ENCODE results near the gene TADA3. TPM values are rescaled to one million over a fixed set of nuclear protein-coding genes. Genes with fewer than 3 reads are reported as not detected.
A peak's percentile ranks its signal among the peaks of the same experiment; 100 is the strongest.

TADA3 gene
- total and polyA plus RNA-seq, 2 donors (not counting 1 experiment from before 2014, with no cell fraction given): 51.2 to 87.9 TPM

DNA sequence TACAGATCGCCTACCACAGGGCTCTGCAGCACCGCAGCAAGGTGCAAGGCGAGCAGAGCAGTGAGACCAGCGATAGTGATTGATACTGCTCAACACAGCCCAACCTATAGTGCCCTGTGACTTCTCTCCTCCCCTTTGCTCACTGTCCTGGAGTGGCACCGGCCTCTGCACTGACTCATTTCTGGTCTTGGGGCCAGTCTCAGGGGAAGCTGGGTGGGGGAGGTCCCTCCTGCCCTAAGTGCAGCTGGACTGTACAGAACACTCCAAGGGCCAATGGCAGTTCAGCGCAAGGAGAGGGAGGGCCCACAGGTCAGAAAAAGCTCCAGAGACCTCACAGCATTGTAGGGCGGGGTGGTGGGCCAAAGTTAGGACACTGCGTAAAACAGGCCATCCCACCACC is 45.0 kb downstream of the TADA3 start:
- Histone ChIP-seq H3K9me3 (ENCODE audit: control insufficient read depth, insufficient read depth, low read depth, low read length) (no peaks in the 10 kb centered on the region), H3K4me3 (replicated peaks in 1 of 4; ENCODE audit: control extremely low read depth in 1 of 4, insufficient read depth in 1 of 4, low read depth in 3 of 4, low read length in 4 of 4) (no peak overlapping the region), H3K79me2 (ENCODE audit: control insufficient read depth, insufficient read depth, low read length) (peaks cover 11% of the 10 kb centered on the region), H2AFZ (ENCODE audit: low read length) (no peak overlapping the region), H3K36me3 (ENCODE audit: control insufficient read depth, insufficient read depth, low read length) (peaks cover 31% of the 10 kb centered on the region), H4K20me1 (ENCODE audit: control insufficient read depth, extremely low read depth, insufficient read depth, low read length) (no peaks in the 10 kb centered on the region), H3K9ac (ENCODE audit: insufficient read depth, low read length) (no peak overlapping the region), H3K4me1 (ENCODE audit: control insufficient read depth, extremely low read depth, insufficient read depth, low read length) (peaks cover 11% of the 10 kb centered on the region), H3K4me2 (ENCODE audit: extremely low read depth, insufficient read depth, low read length) (no peak overlapping the region), H3K27me3 (ENCODE audit: control insufficient read depth, insufficient read depth, low read length) (no peaks in the 10 kb centered on the region), H3K27ac (ENCODE audit: insufficient read depth, low read length) (no peak overlapping the region)
- DNase-seq (ENCODE audit: low read depth in 2 of 2): peak in 1 of 2 donors; percentile 62
- TF ChIP-seq EZH2 (IDR thresholded peaks at IDR 0.05; ENCODE audit: low read length, missing control alignments): no peak
- TF ChIP-seq, protein P1, sequence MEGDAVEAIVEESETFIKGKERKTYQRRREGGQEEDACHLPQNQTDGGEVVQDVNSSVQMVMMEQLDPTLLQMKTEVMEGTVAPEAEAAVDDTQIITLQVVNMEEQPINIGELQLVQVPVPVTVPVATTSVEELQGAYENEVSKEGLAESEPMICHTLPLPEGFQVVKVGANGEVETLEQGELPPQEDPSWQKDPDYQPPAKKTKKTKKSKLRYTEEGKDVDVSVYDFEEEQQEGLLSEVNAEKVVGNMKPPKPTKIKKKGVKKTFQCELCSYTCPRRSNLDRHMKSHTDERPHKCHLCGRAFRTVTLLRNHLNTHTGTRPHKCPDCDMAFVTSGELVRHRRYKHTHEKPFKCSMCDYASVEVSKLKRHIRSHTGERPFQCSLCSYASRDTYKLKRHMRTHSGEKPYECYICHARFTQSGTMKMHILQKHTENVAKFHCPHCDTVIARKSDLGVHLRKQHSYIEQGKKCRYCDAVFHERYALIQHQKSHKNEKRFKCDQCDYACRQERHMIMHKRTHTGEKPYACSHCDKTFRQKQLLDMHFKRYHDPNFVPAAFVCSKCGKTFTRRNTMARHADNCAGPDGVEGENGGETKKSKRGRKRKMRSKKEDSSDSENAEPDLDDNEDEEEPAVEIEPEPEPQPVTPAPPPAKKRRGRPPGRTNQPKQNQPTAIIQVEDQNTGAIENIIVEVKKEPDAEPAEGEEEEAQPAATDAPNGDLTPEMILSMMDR (conservative IDR thresholded peaks at IDR 0.05 in 1 of 2, IDR thresholded peaks at IDR 0.05 in 1 of 2; ENCODE audit: low read depth in 1 of 2, low read length in 2 of 2): no peak

DNA sequence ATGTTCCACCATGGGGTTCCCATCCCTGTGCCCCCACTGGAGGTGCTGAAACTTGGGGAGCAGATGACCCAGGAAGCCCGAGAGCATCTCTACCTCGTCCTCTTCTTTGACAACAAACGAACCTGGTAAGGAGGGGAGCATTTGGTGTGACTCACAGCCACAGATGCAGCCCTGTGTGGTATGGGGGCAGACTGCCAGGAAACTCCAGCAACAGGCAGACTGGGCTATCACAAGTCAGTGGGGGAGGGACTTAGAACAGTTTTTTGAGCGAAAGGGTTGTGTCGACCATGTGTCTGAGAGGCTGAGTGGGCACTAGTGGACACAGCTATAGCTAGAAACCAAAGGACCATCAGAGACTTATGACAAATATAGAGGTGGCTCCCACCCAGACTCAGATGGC is 45.9 kb downstream of the TADA3 start:
- Histone ChIP-seq H3K9ac (ENCODE audit: insufficient read depth, low read length) (no peak overlapping the region), H3K9me3 (ENCODE audit: control insufficient read depth, insufficient read depth, low read depth, low read length) (no peaks in the 10 kb centered on the region), H3K4me1 (ENCODE audit: control insufficient read depth, extremely low read depth, insufficient read depth, low read length) (peaks cover 11% of the 10 kb centered on the region), H3K4me3 (replicated peaks in 1 of 4; ENCODE audit: control extremely low read depth in 1 of 4, insufficient read depth in 1 of 4, low read depth in 3 of 4, low read length in 4 of 4) (no peak overlapping the region), H4K20me1 (ENCODE audit: control insufficient read depth, extremely low read depth, insufficient read depth, low read length) (no peaks in the 10 kb centered on the region), H3K4me2 (ENCODE audit: extremely low read depth, insufficient read depth, low read length) (no peak overlapping the region), H3K36me3 (ENCODE audit: control insufficient read depth, insufficient read depth, low read length) (peaks cover 33% of the 10 kb centered on the region), H3K27me3 (ENCODE audit: control insufficient read depth, insufficient read depth, low read length) (no peaks in the 10 kb centered on the region), H3K27ac (ENCODE audit: insufficient read depth, low read length) (no peak overlapping the region), H3K79me2 (ENCODE audit: control insufficient read depth, insufficient read depth, low read length) (peaks cover 8% of the 10 kb centered on the region), H2AFZ (ENCODE audit: low read length) (no peak overlapping the region)
- DNase-seq (ENCODE audit: low read depth in 2 of 2): peak; percentile 84 to 91
- TF ChIP-seq EZH2 (IDR thresholded peaks at IDR 0.05; ENCODE audit: low read length, missing control alignments): no peak
- TF ChIP-seq, protein P1 (conservative IDR thresholded peaks at IDR 0.05 in 1 of 2, IDR thresholded peaks at IDR 0.05 in 1 of 2; ENCODE audit: low read depth in 1 of 2, low read length in 2 of 2): no peak

DNA sequence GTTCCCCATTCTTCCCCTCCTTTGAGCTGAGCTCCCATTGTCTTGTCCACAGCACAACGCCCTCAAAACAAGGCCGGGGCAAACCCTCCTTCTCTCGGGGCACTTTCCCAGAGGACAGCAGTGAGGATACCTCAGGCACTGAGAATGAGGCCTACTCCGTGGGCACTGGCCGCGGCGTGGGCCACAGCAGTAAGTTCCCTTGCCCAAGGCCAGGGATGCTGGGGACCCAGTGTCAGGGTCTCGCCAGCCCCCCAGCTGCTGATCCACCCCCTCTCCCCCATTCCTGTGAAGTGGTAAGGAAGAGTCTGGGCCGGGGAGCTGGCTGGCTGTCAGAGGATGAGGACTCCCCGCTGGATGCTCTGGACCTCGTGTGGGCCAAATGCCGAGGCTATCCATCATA is 46.8 kb downstream of the TADA3 start:
- Histone ChIP-seq H3K4me1 (ENCODE audit: control insufficient read depth, extremely low read depth, insufficient read depth, low read length) (peaks cover 11% of the 10 kb centered on the region), H3K9me3 (ENCODE audit: control insufficient read depth, insufficient read depth, low read depth, low read length) (no peaks in the 10 kb centered on the region), H3K27me3 (ENCODE audit: control insufficient read depth, insufficient read depth, low read length) (no peaks in the 10 kb centered on the region), H3K36me3 (ENCODE audit: control insufficient read depth, insufficient read depth, low read length) (peaks cover 38% of the 10 kb centered on the region), H3K79me2 (ENCODE audit: control insufficient read depth, insufficient read depth, low read length) (peaks cover under 1% of the 10 kb centered on the region), H3K27ac (ENCODE audit: insufficient read depth, low read length) (no peak overlapping the region), H3K4me2 (ENCODE audit: extremely low read depth, insufficient read depth, low read length) (no peak overlapping the region), H3K4me3 (replicated peaks in 1 of 4; ENCODE audit: control extremely low read depth in 1 of 4, insufficient read depth in 1 of 4, low read depth in 3 of 4, low read length in 4 of 4) (no peak overlapping the region), H3K9ac (ENCODE audit: insufficient read depth, low read length) (no peak overlapping the region), H4K20me1 (ENCODE audit: control insufficient read depth, extremely low read depth, insufficient read depth, low read length) (no peaks in the 10 kb centered on the region), H2AFZ (ENCODE audit: low read length) (no peak overlapping the region)
- no peak for DNase-seq (ENCODE audit: low read depth in 2 of 2)
- no peak for TF ChIP-seq EZH2 (IDR thresholded peaks at IDR 0.05; ENCODE audit: low read length, missing control alignments)

Data from fibroblast of lung (primary cell).